Stimulated activated naive CD4-positive, alpha-beta T cell (primary cell): ENCODE results near the gene MLX.

Experiments
- DNase-seq, 6 experiments: peaks; one replicate each; lab custom pipeline; 2025; lab: John Stamatoyannopoulos, UW

MLX gene

GRCh38 chr17:42566883-42567573 lies at the start of gene MLX:
Gene MLX, plus strand, starts transcription at chr17:42567100. Its CDS starts 25 bp downstream, at chr17:42567125.
- DNase-seq = peak; percentile 80 to 92 (median 90)

- peak; percentile 52 to 84 (median 77) for DNase-seq
Measured at GRCh38 chr17:42517516-42517915, 49.4 kb upstream of the MLX start.

GRCh38 chr17:42518046-42518754 lies 48.7 kb upstream of the MLX start:
- DNase-seq = no peak

DNA sequence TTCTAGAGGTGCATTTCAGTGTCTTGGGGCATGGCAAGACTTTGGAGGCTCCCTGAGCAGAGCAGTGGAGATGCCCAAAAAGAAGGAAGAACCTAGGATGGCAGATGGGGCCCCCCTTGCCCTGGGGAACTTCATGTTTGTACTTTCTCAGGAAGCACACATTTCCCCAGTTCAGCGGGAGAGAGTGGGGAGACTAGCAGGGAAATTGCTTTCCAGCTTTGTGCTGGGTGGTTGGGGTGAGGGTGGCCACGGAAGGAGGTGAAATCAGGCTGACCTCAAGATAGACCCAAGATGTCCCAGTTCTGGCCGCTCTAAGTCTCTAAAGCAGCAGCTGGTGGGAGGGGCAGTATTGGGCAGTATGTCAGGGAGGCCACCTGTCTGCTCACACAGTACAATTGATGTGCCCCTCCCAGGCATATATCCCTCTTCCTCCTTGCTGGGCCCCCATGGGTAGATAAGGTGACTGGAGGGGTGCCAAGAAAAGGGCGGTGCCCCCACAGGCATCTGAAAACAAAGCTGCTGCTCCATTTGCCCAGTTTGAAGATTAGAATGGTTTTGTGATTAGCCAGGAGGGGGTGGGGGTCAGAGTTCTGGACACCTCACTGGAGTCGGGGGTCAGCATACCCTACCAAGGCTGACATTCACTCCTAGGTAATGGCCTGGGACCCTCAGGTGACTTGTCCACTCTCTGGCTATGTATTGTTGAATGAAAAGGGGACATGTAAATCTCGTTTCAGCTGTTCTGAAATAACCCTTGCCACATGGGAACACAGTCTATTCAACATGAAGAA lies 48.0 kb upstream of the MLX start:
- no peak for DNase-seq

DNA sequence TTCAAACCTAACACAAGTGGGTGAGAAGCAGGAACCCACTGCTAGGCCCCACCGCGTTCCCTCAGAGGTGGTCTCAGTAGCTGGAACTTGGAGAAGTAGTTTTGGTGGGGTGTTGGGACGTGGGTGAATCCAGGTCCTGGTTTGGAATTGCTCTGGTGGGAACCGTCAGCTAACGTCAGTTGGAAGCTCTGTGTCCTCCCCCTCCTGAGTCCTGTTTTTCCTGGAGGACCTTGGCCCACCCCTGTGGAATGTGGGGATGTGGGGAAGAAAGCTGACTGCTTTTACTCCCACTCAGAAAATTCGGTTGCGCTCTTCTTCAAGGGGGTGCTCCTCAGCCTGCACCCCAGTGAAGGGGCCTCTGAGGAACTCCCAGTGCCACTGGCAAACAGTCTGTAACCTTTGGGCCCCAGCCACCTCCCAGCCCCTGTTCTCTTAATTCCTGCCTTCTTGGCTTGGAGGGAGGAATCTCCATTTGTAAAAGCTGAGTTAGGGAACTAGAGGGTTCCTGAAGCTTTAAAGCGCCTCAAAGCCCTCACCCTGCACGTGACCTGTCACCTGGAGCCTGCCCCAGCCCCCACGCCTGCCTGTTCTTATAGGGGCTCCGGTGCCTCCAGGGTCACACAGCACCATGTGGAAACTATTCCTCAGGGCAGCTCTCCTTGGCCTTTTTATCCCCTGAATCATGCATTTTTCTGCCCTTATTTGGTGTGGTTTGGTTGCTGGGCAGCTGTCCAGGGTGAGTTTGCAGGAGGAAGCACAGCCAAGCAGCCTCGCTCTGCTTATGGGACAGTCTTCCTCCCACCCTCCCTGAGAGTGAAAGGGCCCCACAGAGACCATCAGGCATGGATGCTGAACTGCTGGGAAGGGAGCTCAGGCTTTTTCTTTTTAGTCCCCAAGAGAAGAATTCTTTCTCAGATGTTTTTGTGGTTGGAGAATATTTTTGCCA lies 47.1 kb upstream of the MLX start:
- no peak for DNase-seq

GRCh38 chr17:42520540-42520951 lies 46.4 kb upstream of the MLX start:
- peak in 1 of 6 experiments; percentile 11 for DNase-seq

DNA sequence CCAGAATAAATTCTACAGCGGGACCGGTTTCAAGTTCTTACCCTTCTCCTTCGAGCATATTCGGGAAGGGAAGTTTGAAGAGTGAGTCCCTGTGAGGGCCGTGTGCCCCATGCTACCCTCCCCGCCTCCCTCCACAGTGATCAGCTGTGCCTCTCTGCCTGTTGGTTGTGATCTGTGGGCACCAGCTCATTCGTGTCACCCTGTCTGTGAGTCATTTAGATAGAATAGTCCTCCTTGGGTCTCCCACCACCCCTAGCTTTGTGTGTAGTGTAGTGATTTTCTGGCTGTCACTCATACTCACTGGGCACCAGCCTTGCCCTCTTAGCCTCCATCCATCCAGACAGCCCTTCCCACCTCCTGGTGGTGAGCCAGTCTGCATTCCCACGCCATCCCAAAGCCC lies 45.9 kb upstream of the MLX start:
- no peak for DNase-seq

DNA sequence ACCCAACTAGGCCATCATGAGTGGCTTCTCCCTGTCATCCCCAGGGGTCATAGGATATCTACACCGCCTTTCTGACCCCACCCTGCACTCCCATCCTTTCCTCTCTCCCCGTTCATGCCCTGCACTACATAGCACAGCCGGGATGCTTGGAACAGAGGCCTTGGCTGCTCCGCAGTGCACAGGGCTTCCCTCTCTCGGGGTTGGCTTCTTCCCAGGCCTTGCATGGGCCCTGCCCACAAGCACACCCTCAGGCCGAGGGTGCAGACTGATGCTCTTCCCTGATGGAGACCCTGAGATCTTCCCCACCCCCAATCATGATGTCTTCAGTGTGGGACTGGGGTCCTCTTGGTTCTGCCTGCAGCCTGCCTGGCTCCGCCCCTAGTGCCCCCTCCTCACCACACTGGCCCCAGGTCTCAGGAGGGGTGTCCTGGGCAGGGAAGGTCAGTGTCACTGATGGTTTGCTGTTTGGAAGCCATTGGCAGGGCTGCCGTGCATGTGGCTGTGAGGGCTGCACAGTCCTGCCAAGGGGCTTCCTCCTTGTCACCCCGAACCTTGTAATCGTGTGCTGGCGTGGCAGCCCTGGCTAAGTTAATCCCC lies 45.1 kb upstream of the MLX start:
- DNase-seq = no peak

GRCh38 chr17:42522263-42522790 lies 44.6 kb upstream of the MLX start:
- no peak for DNase-seq

DNA sequence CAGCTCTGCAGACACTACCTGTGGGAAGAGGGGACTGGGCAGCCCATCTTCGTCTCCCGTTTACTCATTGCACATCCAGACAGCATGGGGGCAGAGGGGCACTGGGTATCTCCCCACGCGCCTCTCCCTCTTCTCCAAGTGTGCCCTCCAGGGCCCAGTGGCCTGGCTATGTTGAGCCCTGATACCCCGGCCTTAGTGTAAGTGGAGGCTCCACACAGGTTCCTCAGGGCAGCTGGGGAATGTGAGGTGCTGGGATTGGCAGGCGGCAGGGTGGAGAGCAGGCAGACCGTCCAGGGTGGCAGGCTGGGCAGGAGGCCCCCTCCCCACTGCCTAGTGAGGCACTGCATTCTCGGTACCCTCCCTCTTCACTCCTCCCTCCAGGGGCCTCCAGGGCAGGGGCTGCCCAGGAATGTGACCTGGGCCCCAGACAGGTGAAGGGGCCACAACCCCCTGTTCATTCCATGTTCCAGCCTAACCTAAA lies 44.1 kb upstream of the MLX start:
- DNase-seq = no peak

- no peak for DNase-seq
Measured at GRCh38 chr17:42525221-42525620, 41.7 kb upstream of the MLX start.

DNA sequence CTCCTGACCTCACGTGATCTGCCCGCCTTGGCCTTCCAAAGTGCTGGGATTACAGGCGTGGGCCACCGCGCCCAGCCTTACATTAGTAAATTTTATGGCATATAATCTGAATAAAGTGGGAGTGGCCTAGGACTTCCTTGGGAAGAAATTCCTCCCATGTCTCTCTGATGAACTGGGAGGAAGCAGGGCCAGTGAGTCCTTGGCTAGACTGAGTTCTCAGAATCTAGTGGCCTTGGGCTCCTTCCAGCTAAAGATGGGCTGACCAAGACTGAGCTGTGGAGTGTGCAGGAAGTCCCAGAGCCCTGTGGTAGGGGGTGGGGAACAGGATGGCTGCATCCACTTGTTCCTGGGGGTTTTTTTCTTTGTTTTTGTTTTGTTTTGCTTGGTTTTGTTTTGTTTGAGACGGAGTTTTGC lies 40.9 kb upstream of the MLX start:
- DNase-seq = no peak

DNA sequence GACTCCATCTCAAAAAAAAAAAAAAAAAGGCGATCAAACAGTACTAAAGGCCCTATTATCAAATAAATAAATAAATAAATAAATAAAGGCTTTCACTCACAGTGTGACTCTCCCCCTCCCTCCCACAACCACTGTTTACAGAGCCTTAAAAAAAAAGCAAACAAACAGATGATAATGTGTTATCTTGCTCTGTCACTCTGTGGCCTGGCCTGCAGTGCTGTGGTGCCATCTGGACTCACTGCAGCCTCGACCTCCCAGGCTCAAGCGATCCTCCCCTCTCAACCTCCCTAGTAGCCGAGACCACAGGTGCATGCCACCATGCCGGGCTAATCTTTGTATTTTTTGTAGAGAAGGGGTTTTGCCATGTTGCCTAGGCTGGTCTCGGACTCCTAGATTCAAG lies 39.0 kb upstream of the MLX start:
- no peak for DNase-seq

DNA sequence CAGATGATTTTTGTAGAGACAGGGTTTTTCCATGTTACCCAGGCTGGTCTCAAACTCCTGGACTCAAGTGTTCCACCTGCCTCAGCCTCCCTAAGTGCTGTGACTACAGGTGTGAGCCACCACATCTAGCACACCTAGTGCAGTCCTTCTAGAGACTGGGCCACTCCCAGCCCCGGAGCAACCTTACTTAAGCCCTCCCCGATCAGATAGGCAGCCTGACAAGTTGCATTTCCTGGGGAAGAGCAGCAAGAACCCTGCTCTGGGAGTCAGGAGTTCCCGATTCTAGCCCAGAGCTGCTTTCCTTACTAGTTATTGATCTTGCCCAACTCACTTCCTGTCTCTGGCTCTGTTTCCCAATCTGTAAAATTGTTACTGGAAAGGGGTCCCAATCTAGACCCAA lies 37.8 kb upstream of the MLX start:
- DNase-seq = no peak

- DNase-seq = no peak
Measured at GRCh38 chr17:42530952-42531454, 35.9 kb upstream of the MLX start.

DNA sequence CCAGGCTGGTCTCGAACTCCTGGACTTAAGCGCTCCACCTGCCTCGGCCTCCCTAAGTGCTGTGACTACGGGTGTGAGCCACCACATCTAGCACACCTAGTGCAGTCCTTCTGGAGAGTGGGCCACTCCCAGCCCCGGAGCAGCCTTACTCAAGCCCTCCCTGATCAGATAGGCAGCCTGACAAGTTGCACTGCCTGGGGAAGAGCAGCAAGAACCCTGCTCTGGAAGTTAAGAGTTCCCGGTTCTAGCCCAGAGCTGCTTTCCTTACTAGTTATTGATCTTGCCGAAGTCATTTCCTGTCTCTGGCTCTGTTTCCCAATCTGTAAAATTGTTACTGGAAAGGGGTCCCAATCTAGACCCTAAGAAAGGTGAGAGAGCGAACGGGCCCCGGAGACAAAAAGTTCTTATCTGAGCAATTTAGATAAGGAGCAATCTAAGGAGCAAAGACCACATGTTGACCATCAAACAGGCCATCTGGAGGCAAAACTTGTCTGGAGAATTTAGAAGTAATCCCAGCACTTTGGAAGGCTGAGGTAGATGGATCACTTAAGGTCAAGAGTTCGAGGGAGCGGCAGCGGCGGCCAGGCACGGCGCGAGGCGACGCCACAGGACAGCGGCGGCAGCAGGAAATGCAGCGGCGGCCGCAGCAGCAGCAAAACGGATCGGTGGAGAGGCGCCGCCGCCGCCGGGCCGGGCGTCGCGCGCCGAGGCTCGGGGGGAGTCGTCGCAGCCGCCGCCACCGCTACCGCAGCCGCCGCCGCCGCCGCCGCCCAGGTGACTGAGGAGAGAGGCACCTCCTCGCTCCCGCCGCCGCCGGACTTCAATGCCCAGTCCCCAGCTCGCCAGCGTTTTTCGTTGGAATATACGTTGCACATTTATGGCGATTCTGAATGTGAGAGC lies 35.2 kb upstream of the MLX start:
- DNase-seq = peak; percentile 12 to 65 (median 41)

GRCh38 chr17:42535155-42536047 lies 31.5 kb upstream of the MLX start:
- no peak for DNase-seq

DNA sequence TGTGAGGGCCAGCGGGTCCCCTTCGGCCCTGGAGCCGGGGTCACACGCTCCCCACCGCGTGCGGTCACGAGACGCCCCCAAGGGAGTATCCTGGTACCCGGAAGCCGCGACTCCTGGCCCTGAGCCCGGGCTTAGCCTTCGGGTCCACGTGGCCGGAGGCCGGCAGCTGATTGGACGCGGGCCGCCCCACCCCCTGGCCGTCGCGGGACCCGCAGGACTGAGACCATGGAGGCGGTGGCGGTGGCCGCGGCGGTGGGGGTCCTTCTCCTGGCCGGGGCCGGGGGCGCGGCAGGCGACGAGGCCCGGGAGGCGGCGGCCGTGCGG lies 30.9 kb upstream of the MLX start, which contains the start of gene NAGLU:
Gene NAGLU (plus strand): TSS at position 194 of the 324 bp plus-strand sequence. CDS start 32 bp downstream, at position 226.
- DNase-seq = peak; percentile 56 to 78 (median 69)
